Loucy (cell line): ENCODE measurements around the gene FHIT.

ENCODE experiments used
- EZH2phosphoT487 ChIP-seq: fragments of 200-600 bp; IDR thresholded peaks from 2 replicates; pipeline ENCODE4 v1.6.1; 2018; ENCODE audit warnings: antibody characterized with exemption, mild to moderate bottlenecking, moderate library complexity, borderline replicate concordance
- TF ChIP-seq, protein P1 (sequence below): fragments of 200-600 bp; sonication (generic); conservative IDR thresholded peaks from 2 replicates; pipeline ENCODE4 v1.5.1; 2014; ENCODE audit warnings: mild to moderate bottlenecking, antibody characterized with exemption, low read length

DNA sequence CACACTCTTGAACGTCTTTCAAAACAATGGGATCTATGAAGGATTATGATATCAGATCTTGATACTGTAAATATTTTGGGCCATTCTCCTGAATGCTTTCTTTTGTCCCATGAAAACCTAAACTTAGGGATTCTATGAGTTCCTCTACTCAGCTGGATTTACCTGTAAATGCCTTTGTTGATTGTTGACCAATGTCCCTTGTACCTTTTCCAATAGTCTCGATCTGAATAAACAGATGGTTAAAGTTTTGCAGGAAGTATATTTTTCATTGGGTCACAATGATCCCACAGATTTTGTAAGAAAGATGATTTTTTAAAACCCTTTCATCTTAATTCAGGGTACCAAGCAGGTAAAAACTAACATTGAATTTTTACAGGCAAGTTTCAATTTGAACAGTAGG lies 634.1 kb downstream of the FHIT start:
- no peak for TF ChIP-seq EZH2phosphoT487
- TF ChIP-seq, protein P1, sequence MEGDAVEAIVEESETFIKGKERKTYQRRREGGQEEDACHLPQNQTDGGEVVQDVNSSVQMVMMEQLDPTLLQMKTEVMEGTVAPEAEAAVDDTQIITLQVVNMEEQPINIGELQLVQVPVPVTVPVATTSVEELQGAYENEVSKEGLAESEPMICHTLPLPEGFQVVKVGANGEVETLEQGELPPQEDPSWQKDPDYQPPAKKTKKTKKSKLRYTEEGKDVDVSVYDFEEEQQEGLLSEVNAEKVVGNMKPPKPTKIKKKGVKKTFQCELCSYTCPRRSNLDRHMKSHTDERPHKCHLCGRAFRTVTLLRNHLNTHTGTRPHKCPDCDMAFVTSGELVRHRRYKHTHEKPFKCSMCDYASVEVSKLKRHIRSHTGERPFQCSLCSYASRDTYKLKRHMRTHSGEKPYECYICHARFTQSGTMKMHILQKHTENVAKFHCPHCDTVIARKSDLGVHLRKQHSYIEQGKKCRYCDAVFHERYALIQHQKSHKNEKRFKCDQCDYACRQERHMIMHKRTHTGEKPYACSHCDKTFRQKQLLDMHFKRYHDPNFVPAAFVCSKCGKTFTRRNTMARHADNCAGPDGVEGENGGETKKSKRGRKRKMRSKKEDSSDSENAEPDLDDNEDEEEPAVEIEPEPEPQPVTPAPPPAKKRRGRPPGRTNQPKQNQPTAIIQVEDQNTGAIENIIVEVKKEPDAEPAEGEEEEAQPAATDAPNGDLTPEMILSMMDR, result no peak
